Neutrophil (primary cell): ENCODE results near the gene IL4R.
"Not testable (repeated sequence)": the region's sequence is repeated elsewhere in the genome, so short reads cannot be mapped to it uniquely, and the experiment has no call there.

Experiments
- H3K27ac ChIP-seq: fragments of 200-600 bp; sonication (generic); 2 replicates; pipeline ENCODE4 v1.5.1; 2016; ENCODE audit warnings: mild to moderate bottlenecking, moderate library complexity
- H3K27me3 ChIP-seq: fragments of 200-600 bp; sonication (generic); 2 replicates; pipeline ENCODE4 v1.6.0; 2016; ENCODE audit warnings: mild to moderate bottlenecking
- H3K36me3 ChIP-seq: fragments of 200-600 bp; sonication (generic); 2 replicates; pipeline ENCODE4 v1.5.1; 2017
- H3K4me1 ChIP-seq, 2 experiments: fragments of 200-600 bp in 1 of 2; sonication (generic) in 1 of 2; 1 replicate in 1 of 2; 2 replicates in 1 of 2; pipeline versions ENCODE4 v1.5.1 to v1.6.1; 2013 to 2016; ENCODE audit warnings: low read depth in 1 of 2, low read length in 1 of 2, mild to moderate bottlenecking in 1 of 2, moderate library complexity in 1 of 2; ENCODE audit not compliant: control insufficient read depth in 1 of 2, insufficient read depth in 1 of 2
- H3K4me3 ChIP-seq, 2 experiments: fragments of 200-600 bp in 1 of 2; sonication (generic) in 1 of 2; 1 replicate in 1 of 2; 2 replicates in 1 of 2; pipeline ENCODE4 v1.5.1; 2013 to 2016; ENCODE audit warnings: low read depth in 1 of 2, low read length in 1 of 2, mild to moderate bottlenecking in 1 of 2, moderate library complexity in 1 of 2
- H3K9me3 ChIP-seq: fragments of 200-600 bp; sonication (generic); 2 replicates; pipeline ENCODE4 v1.5.1; 2016
- TF ChIP-seq, protein P1 (sequence below): fragments of 200-600 bp; sonication (generic); IDR thresholded peaks from 2 replicates; pipeline ENCODE4 v1.5.1; 2016; ENCODE audit warnings: antibody characterized with exemption

Gene IL4R

DNA sequence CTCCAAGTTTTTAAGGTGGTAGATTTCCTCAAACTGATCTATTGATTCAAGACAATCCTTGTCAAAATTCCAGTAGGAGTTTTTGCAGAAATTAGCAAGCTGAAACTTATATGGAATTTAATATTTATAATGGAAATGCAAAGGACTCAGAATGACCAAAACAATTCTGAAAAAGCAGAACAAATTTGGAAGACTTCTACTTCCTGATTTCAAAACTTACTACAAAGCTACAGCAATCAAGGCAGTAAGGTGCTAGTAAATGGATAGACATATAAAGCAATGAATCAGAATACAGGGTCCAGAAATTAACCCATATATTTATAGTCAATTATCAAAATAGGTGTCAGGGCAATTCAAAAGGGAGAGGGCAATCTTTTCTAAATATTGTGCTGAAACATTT lies 76.4 kb downstream of the IL4R start:
- no peaks in the 10 kb centered on the region for H3K36me3 ChIP-seq
- TF ChIP-seq, protein P1, sequence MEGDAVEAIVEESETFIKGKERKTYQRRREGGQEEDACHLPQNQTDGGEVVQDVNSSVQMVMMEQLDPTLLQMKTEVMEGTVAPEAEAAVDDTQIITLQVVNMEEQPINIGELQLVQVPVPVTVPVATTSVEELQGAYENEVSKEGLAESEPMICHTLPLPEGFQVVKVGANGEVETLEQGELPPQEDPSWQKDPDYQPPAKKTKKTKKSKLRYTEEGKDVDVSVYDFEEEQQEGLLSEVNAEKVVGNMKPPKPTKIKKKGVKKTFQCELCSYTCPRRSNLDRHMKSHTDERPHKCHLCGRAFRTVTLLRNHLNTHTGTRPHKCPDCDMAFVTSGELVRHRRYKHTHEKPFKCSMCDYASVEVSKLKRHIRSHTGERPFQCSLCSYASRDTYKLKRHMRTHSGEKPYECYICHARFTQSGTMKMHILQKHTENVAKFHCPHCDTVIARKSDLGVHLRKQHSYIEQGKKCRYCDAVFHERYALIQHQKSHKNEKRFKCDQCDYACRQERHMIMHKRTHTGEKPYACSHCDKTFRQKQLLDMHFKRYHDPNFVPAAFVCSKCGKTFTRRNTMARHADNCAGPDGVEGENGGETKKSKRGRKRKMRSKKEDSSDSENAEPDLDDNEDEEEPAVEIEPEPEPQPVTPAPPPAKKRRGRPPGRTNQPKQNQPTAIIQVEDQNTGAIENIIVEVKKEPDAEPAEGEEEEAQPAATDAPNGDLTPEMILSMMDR = no peak
- peak overlapping the region; percentile 6 for H3K27ac ChIP-seq
- peaks cover 0 to 5% of the 10 kb centered on the region in 2 experiments for H3K4me1 ChIP-seq
- H3K27me3 ChIP-seq = no peaks in the 10 kb centered on the region
- no peak overlapping the region for H3K4me3 ChIP-seq
- H3K9me3 ChIP-seq = no peaks in the 10 kb centered on the region

DNA sequence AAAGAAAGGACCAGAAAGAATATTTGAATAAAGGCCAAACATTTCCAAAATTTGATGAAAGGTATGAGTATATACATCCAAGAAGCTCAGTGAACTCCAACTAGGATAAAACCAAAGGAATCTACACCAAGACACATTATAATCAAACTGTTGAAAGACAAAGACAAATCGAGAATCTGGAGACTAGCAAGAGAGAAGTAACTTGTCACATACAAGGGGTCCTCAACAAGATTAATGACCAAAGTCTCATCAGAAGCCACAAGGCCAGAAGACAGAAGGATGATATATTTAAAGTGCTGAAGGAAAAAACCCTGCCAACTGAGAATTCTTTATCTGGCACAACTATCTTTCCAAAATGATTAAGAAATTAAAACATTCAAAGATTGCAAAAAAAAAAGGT lies 78.9 kb downstream of the IL4R start:
- TF ChIP-seq, protein P1 = no peak
- Histone ChIP-seq H3K27ac (no peak overlapping the region), H3K4me3 (no peak overlapping the region), H3K4me1 (peaks cover 0 to 5% of the 10 kb centered on the region in 2 experiments), H3K27me3 (no peaks in the 10 kb centered on the region), H3K9me3 (no peaks in the 10 kb centered on the region), H3K36me3 (no peaks in the 10 kb centered on the region)

DNA sequence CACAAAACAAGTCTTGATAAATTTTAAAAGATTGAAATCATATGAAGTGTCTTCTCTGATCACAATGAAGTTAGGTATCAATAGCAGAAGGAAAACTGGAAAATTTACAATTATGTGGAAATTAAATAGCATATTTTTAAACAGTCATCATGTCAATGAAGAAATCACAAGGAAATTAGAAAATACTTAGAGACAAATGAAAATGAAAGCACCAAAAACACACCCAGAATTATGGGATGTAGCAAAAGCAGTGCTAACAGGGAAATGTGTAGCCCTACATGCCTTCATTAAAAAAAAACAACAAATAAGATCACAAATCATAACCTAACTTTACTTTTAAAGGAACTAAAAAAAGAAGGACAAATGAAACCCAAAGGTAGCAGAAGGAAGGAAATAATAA lies 80.7 kb downstream of the IL4R start:
- Histone ChIP-seq H3K4me1 (peaks cover 0 to 11% of the 10 kb centered on the region in 2 experiments), H3K27me3 (no peaks in the 10 kb centered on the region), H3K36me3 (no peaks in the 10 kb centered on the region), H3K27ac (no peak overlapping the region), H3K9me3 (no peaks in the 10 kb centered on the region), H3K4me3 (no peak overlapping the region)
- TF ChIP-seq, protein P1 = no peak

DNA sequence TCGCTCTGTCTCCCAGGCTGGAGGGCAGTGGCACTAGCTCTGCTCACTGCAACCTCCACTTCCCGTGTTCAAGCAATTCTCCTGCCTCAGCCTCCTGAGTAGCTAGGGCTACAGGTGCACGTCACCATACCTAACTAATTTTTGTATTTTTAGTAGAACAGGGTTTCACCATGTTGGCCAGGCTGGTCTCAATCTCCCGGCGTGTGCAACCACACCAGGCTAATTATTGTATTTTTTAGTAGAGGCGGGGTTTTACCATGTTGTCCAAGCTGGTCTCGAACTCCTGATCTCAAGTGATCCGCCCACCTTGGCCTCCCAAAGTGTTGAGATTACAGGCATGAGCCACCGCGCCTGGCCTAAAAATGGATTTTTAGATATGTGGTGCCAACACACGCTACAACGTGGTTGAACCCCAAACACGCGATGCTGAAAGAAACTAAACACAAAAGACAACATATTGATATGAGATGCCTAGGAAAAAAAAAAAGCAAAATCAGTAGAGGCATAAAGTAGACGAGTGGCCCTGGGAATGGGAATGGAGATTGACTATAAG lies 84.6 kb downstream of the IL4R start:
- not testable (repeated sequence) for H3K4me3 ChIP-seq, H3K27ac ChIP-seq, H3K9me3 ChIP-seq, H3K36me3 ChIP-seq
- peaks cover 22% of the 10 kb centered on the region for H3K27me3 ChIP-seq
- peaks cover 5 to 15% of the 10 kb centered on the region in 2 experiments for H3K4me1 ChIP-seq

DNA sequence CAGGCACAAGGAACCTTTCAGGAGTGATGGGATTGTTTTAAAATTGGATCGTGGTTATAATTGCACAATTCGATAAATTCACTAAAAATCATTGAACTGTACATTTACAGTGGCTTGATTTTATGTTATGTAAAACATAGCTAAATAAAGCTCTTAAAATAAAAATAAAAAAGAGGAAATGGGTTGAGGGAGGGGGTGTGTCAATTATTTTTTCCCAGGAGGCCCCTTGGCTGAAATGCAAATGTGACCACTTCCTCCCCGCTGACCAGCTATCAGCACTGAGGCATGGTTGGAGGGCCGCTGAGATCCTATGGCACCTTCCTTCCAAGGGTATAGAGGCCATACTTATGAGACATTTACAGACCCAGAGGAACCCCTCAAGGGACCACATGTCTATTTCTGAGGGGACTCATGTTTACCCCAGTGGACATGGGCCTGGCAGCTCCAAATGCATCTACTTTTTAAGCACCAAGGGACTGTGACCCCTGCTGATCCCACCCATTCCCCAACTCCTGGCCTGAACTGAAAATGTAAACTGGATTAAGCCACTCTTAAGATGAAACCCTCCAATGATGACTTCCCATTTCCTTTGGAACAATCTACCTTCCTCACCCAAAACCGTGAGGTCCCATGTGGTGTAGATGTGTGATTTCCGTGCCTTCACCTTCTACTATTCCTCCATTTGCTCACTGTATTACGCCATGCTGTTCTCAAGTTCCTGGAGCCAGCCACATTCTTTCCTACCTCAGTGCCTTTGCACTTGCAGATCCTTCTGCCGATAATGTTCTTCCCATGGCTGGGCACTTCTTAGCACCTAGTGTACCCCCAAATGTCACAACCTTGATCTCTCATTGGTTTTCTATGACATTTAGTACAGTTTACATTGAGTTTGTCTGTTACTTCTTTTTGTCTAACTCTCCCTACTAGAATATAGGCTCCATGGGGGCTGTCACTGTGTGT lies 85.4 kb downstream of the IL4R start:
- H3K27ac ChIP-seq = no peak overlapping the region
- TF ChIP-seq, protein P1 = no peak
- peaks cover 29% of the 10 kb centered on the region for H3K27me3 ChIP-seq
- H3K4me1 ChIP-seq = peaks cover 5 to 15% of the 10 kb centered on the region in 2 experiments
- H3K9me3 ChIP-seq = no peaks in the 10 kb centered on the region
- H3K36me3 ChIP-seq = no peaks in the 10 kb centered on the region
- no peak overlapping the region for H3K4me3 ChIP-seq

DNA sequence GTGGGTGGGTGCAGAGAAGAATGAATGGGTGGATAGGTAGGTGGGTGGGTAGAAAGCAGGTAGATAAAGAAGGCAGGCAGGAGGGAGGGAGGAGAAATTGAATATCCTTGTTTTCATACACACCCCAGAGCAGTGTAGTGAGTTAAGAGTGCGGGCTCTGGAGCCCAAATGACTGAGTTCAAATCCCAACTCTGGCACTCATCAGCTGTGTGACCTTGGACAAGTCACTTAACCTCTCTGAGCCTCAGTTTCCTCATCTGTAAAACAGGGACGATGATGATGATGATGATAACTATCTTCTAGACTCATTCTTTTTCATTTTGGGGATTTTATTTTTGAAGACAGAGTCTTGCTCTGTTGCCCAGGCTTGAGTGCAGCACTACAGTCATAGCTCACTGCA lies 86.2 kb downstream of the IL4R start:
- TF ChIP-seq, protein P1 = no peak
- no peak overlapping the region for H3K27ac ChIP-seq
- no peaks in the 10 kb centered on the region for H3K36me3 ChIP-seq
- no peaks in the 10 kb centered on the region for H3K9me3 ChIP-seq
- H3K27me3 ChIP-seq = peaks cover 29% of the 10 kb centered on the region
- no peak overlapping the region for H3K4me3 ChIP-seq
- peaks cover 5 to 15% of the 10 kb centered on the region in 2 experiments for H3K4me1 ChIP-seq
